Measurements from ENCODE around the gene VSTM1.

Gene VSTM1

GRCh38 chr19:54001496-54001895, 62.2 kb downstream of the VSTM1 start:
- Histone ChIP-seq H3K9ac (ENCODE audit: low read depth, low read length) (no peak overlapping the region), H3K27me3 (ENCODE audit: insufficient read depth, low read length, poor library complexity) (no peaks in the 10 kb centered on the region), H3K4me1 (ENCODE audit: insufficient read depth, low read length) (no peaks in the 10 kb centered on the region), H4K20me1 (ENCODE audit: insufficient read depth, low read length) (no peaks in the 10 kb centered on the region), H3K4me2 (ENCODE audit: insufficient read depth, low read length) (no peak overlapping the region), H3K4me3 (ENCODE audit: low read depth in 1 of 2, low read length in 2 of 2) (no peak overlapping the region), H3K79me2 (ENCODE audit: insufficient read depth, low read length) (no peaks in the 10 kb centered on the region), H3K36me3 (ENCODE audit: insufficient read depth, low read length) (no peaks in the 10 kb centered on the region), H2AFZ (ENCODE audit: low read depth, low read length) (no peak overlapping the region), H3K9me3 (ENCODE audit: insufficient read depth, low read length, severe bottlenecking) (no peaks in the 10 kb centered on the region), H3K27ac (ENCODE audit: low read length) (no peak overlapping the region)
- ATAC-seq (ENCODE audit: insufficient read depth, low read depth) (no peak), DNase-seq (no peak)
- TF ChIP-seq CTCF (IDR thresholded peaks at IDR 0.05; ENCODE audit: borderline replicate concordance, extremely low read depth, low read length, poor library complexity, severe bottlenecking): no peak
- TF ChIP-seq EZH2 (IDR thresholded peaks at IDR 0.05; ENCODE audit: borderline replicate concordance, low read depth, low read length, severe bottlenecking): no peak

GRCh38 chr19:53999694-54000093, 64.0 kb downstream of the VSTM1 start:
- no peak overlapping the region for H3K27ac ChIP-seq (ENCODE audit: low read length)
- no peak for TF ChIP-seq CTCF (IDR thresholded peaks at IDR 0.05; ENCODE audit: borderline replicate concordance, extremely low read depth, low read length, poor library complexity, severe bottlenecking)
- TF ChIP-seq EZH2 (IDR thresholded peaks at IDR 0.05; ENCODE audit: borderline replicate concordance, low read depth, low read length, severe bottlenecking): no peak
- no peaks in the 10 kb centered on the region for H3K27me3 ChIP-seq (ENCODE audit: insufficient read depth, low read length, poor library complexity)
- no peak overlapping the region for H3K4me3 ChIP-seq (ENCODE audit: low read depth in 1 of 2, low read length in 2 of 2)
- no peaks in the 10 kb centered on the region for H3K4me1 ChIP-seq (ENCODE audit: insufficient read depth, low read length)
- no peaks in the 10 kb centered on the region for H3K36me3 ChIP-seq (ENCODE audit: insufficient read depth, low read length)
- H3K79me2 ChIP-seq (ENCODE audit: insufficient read depth, low read length): no peaks in the 10 kb centered on the region
- H3K4me2 ChIP-seq (ENCODE audit: insufficient read depth, low read length): no peak overlapping the region
- no peak overlapping the region for H3K9ac ChIP-seq (ENCODE audit: low read depth, low read length)
- H4K20me1 ChIP-seq (ENCODE audit: insufficient read depth, low read length): no peaks in the 10 kb centered on the region
- no peak for ATAC-seq (ENCODE audit: insufficient read depth, low read depth)
- DNase-seq: no peak
- H3K9me3 ChIP-seq (ENCODE audit: insufficient read depth, low read length, severe bottlenecking): no peaks in the 10 kb centered on the region
- H2AFZ ChIP-seq (ENCODE audit: low read depth, low read length): no peak overlapping the region

GRCh38 chr19:53998223-53998622, 65.5 kb downstream of the VSTM1 start:
- H3K27me3 ChIP-seq (ENCODE audit: insufficient read depth, low read length, poor library complexity): no peaks in the 10 kb centered on the region
- no peak for ATAC-seq (ENCODE audit: insufficient read depth, low read depth)

More at GRCh38 chr19:53998223-53998622, 65.5 kb downstream of the VSTM1 start:
- Histone ChIP-seq H3K4me2 (ENCODE audit: insufficient read depth, low read length) (no peak overlapping the region), H4K20me1 (ENCODE audit: insufficient read depth, low read length) (no peaks in the 10 kb centered on the region), H3K27ac (ENCODE audit: low read length) (no peak overlapping the region), H2AFZ (ENCODE audit: low read depth, low read length) (no peak overlapping the region), H3K9ac (ENCODE audit: low read depth, low read length) (no peak overlapping the region), H3K79me2 (ENCODE audit: insufficient read depth, low read length) (no peaks in the 10 kb centered on the region), H3K4me3 (ENCODE audit: low read depth in 1 of 2, low read length in 2 of 2) (no peak overlapping the region), H3K9me3 (ENCODE audit: insufficient read depth, low read length, severe bottlenecking) (no peaks in the 10 kb centered on the region), H3K4me1 (ENCODE audit: insufficient read depth, low read length) (no peaks in the 10 kb centered on the region), H3K36me3 (ENCODE audit: insufficient read depth, low read length) (no peaks in the 10 kb centered on the region)
- TF ChIP-seq EZH2 (IDR thresholded peaks at IDR 0.05; ENCODE audit: borderline replicate concordance, low read depth, low read length, severe bottlenecking): no peak
- TF ChIP-seq CTCF (IDR thresholded peaks at IDR 0.05; ENCODE audit: borderline replicate concordance, extremely low read depth, low read length, poor library complexity, severe bottlenecking): no peak
- no peak for DNase-seq

All from DND-41 (cell line).